Amniotic stem cell (primary cell): ENCODE results near the gene ASF1A.
"Not testable (repeated sequence)": the region's sequence is repeated elsewhere in the genome, so short reads cannot be mapped to it uniquely, and the experiment has no call there.

Experiments used
- DNase-seq: peaks from one replicate; lab custom pipeline; 2025; lab: John Stamatoyannopoulos, UW

The ASF1A gene

GRCh38 chr6:118893807-118894424, at the start of gene ASF1A:
TSS of gene ASF1A (plus strand) at chr6:118894152. CDS start at chr6:118894414, 262 bp downstream.
- peak; percentile 92 for DNase-seq

- no peak for DNase-seq
These were observed 49.0 kb upstream of the ASF1A start for GRCh38 chr6:118844915-118845314.

GRCh38 chr6:118853408-118853807, 40.5 kb upstream of the ASF1A start:
- no peak for DNase-seq

GRCh38 chr6:118856301-118856700, 37.7 kb upstream of the ASF1A start:
- no peak for DNase-seq

- no peak for DNase-seq
These were observed 34.4 kb upstream of the ASF1A start for GRCh38 chr6:118859517-118860064.

- DNase-seq = no peak
These were observed 33.6 kb upstream of the ASF1A start for GRCh38 chr6:118860363-118860762.

GRCh38 chr6:118860880-118861279, 33.1 kb upstream of the ASF1A start:
- DNase-seq = no peak

GRCh38 chr6:118862443-118862842, 31.5 kb upstream of the ASF1A start:
- DNase-seq = no peak

GRCh38 chr6:118864341-118865099, 29.4 kb upstream of the ASF1A start:
- DNase-seq = no peak

- DNase-seq = no peak
These were observed 28.9 kb upstream of the ASF1A start for GRCh38 chr6:118865100-118865391.

GRCh38 chr6:118867181-118867580, 26.8 kb upstream of the ASF1A start:
- no peak for DNase-seq

- DNase-seq = not testable (repeated sequence)
These were observed 25.1 kb upstream of the ASF1A start for GRCh38 chr6:118868901-118869300.

GRCh38 chr6:118869350-118869749, 24.6 kb upstream of the ASF1A start:
- no peak for DNase-seq

GRCh38 chr6:118869894-118870589, 23.9 kb upstream of the ASF1A start:
- DNase-seq = no peak

- DNase-seq = no peak
These were observed 22.6 kb upstream of the ASF1A start for GRCh38 chr6:118871331-118871730.

- no peak for DNase-seq
These were observed 21.6 kb upstream of the ASF1A start for GRCh38 chr6:118872318-118872717.

GRCh38 chr6:118872726-118873125, 21.2 kb upstream of the ASF1A start:
- no peak for DNase-seq

- no peak for DNase-seq
These were observed 20.7 kb upstream of the ASF1A start for GRCh38 chr6:118873239-118873638.

- no peak for DNase-seq
These were observed 18.3 kb upstream of the ASF1A start for GRCh38 chr6:118875672-118876071.

- peak; percentile 7 for DNase-seq
These were observed 17.8 kb upstream of the ASF1A start for GRCh38 chr6:118876198-118876597.

- peak; percentile 50 for DNase-seq
These were observed 17.1 kb upstream of the ASF1A start for GRCh38 chr6:118876814-118877213.

GRCh38 chr6:118877806-118878205, 16.1 kb upstream of the ASF1A start:
- no peak for DNase-seq
